GM19099 (cell line): ENCODE measurements around the gene NXN.

ENCODE experiments used
- POLR2A ChIP-seq: IDR thresholded peaks from 3 replicates; pipeline ENCODE4 v1.6.1; 2011; ENCODE audit warnings: low read depth; ENCODE audit not compliant: insufficient read length; ENCODE audit errors: extremely low read depth

The NXN gene

GRCh38 chr17:920190-920589 is 59.4 kb downstream of the NXN start:
- no peak for TF ChIP-seq POLR2A

GRCh38 chr17:917941-918740 is 61.4 kb downstream of the NXN start:
- no peak for TF ChIP-seq POLR2A

GRCh38 chr17:917391-917811 is 62.2 kb downstream of the NXN start:
- TF ChIP-seq POLR2A: no peak

GRCh38 chr17:916315-916714 is 63.3 kb downstream of the NXN start:
- no peak for TF ChIP-seq POLR2A

- no peak for TF ChIP-seq POLR2A
Measured at GRCh38 chr17:915538-916201, 63.9 kb downstream of the NXN start.

GRCh38 chr17:914561-914960 is 65.0 kb downstream of the NXN start:
- no peak for TF ChIP-seq POLR2A

GRCh38 chr17:913207-913606 is 66.4 kb downstream of the NXN start:
- no peak for TF ChIP-seq POLR2A

GRCh38 chr17:909642-910323 is 69.8 kb downstream of the NXN start:
- TF ChIP-seq POLR2A: no peak

GRCh38 chr17:907725-908124 is 71.9 kb downstream of the NXN start:
- no peak for TF ChIP-seq POLR2A

- TF ChIP-seq POLR2A: no peak
Measured at GRCh38 chr17:903691-904481, 75.7 kb downstream of the NXN start.

GRCh38 chr17:902463-902862 is 77.1 kb downstream of the NXN start:
- no peak for TF ChIP-seq POLR2A

- TF ChIP-seq POLR2A: no peak
Measured at GRCh38 chr17:901964-902363, 77.6 kb downstream of the NXN start.

- no peak for TF ChIP-seq POLR2A
Measured at GRCh38 chr17:901191-901950, 78.2 kb downstream of the NXN start.

GRCh38 chr17:900336-900934 is 79.1 kb downstream of the NXN start:
- no peak for TF ChIP-seq POLR2A
